ENCODE results near the gene OAF. TPM values are rescaled to one million over a fixed set of nuclear protein-coding genes. Genes with fewer than 3 reads are reported as not detected.

OAF gene
- total and polyA plus RNA-seq, 9 of the 15 experiments (the other 6 are each of a cell fraction or from before 2014, with no cell fraction given): 1.1 to 21.6 (median 7.5) TPM

DNA sequence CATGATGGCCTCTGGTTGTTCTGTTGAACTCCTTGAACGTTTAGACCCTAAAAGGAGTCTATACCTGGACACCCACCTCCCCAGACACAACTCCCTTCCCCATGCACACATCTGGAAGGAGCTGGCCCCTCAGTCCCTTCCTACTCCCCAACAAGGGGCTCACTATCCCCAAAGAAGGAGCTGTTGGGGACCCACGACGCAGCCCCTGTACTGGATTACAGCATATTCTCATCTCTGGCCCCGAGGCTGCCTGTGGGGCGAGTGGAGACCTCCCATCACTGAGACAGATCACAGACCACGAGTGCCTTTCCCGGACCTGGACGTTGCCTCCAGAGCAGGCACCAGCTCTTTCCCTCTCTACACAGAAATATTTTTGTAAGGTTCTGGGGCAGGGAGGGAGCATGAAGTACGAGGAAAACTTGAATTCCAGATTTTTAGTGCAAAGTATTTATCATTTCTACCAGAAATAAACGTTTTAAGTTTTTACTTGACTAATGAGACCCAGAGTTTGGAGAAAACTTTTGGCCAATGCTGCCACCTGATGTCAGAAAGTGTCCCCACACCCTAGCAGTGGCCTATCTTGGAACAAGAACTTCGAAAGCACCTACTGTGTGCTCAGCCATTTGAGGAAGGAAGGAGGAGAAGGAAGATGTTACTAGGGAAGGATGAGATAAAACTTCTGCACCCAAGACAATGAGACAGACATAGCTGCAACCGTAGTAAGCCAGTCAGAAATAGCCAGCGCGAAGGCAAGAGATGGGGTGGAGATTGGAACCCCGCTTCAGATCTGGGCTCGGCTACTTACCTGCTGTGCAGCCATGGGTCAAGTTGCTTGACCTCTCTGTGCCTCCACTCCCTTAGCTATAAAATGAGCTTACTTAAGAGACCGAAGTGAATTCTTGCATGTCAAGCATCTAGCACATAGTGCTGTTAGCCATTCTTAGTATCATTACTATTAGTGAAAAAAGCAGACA lies 18.9 kb downstream of the OAF start (continued):
- TF ChIP-seq GTF2E2 (tag; IDR thresholded peaks at IDR 0.05) (no peak), SMARCB1 (IDR thresholded peaks at IDR 0.05; ENCODE audit: insufficient read length, low read depth) (no peak), KLF6 (CRISPR knock-in tag; IDR thresholded peaks at IDR 0.05; ENCODE audit: borderline replicate concordance) (no peak), YBX1 (IDR thresholded peaks at IDR 0.05) (no peak), RNF2 (IDR thresholded peaks at IDR 0.05) (no peak), FOS (IDR thresholded peaks at IDR 0.05; ENCODE audit: extremely low read depth, insufficient read length) (no peak), TBP (optimal IDR thresholded peaks at IDR 0.05; ENCODE audit: low read depth, low read length) (no peak), CTCF (IDR thresholded peaks at IDR 0.05 in 2 of 3, conservative IDR thresholded peaks at IDR 0.05 in 1 of 3; ENCODE audit: insufficient read depth in 2 of 3, low read depth in 1 of 3, low read length in 3 of 3) (peak; percentile 66 to 73 (median 70)), E2F3 (CRISPR knock-in tag; IDR thresholded peaks at IDR 0.05) (no peak), NR2C2 (CRISPR knock-in tag; IDR thresholded peaks at IDR 0.05) (no peak), NR2C2 (tag; IDR thresholded peaks at IDR 0.05) (no peak), KLF13 (tag; IDR thresholded peaks at IDR 0.05; ENCODE audit: borderline replicate concordance, low read depth) (no peak)
- TF ChIP-seq, protein P1, sequence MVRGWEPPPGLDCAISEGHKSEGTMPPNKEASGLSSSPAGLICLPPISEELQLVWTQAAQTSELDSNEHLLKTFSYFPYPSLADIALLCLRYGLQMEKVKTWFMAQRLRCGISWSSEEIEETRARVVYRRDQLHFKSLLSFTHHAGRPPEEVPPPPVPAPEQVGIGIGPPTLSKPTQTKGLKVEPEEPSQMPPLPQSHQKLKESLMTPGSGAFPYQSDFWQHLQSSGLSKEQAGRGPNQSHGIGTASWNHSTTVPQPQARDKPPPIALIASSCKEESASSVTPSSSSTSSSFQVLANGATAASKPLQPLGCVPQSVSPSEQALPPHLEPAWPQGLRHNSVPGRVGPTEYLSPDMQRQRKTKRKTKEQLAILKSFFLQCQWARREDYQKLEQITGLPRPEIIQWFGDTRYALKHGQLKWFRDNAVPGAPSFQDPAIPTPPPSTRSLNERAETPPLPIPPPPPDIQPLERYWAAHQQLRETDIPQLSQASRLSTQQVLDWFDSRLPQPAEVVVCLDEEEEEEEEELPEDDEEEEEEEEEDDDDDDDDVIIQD (CRISPR knock-in tag; IDR thresholded peaks at IDR 0.05): no peak
- TF ChIP-seq, protein P2, sequence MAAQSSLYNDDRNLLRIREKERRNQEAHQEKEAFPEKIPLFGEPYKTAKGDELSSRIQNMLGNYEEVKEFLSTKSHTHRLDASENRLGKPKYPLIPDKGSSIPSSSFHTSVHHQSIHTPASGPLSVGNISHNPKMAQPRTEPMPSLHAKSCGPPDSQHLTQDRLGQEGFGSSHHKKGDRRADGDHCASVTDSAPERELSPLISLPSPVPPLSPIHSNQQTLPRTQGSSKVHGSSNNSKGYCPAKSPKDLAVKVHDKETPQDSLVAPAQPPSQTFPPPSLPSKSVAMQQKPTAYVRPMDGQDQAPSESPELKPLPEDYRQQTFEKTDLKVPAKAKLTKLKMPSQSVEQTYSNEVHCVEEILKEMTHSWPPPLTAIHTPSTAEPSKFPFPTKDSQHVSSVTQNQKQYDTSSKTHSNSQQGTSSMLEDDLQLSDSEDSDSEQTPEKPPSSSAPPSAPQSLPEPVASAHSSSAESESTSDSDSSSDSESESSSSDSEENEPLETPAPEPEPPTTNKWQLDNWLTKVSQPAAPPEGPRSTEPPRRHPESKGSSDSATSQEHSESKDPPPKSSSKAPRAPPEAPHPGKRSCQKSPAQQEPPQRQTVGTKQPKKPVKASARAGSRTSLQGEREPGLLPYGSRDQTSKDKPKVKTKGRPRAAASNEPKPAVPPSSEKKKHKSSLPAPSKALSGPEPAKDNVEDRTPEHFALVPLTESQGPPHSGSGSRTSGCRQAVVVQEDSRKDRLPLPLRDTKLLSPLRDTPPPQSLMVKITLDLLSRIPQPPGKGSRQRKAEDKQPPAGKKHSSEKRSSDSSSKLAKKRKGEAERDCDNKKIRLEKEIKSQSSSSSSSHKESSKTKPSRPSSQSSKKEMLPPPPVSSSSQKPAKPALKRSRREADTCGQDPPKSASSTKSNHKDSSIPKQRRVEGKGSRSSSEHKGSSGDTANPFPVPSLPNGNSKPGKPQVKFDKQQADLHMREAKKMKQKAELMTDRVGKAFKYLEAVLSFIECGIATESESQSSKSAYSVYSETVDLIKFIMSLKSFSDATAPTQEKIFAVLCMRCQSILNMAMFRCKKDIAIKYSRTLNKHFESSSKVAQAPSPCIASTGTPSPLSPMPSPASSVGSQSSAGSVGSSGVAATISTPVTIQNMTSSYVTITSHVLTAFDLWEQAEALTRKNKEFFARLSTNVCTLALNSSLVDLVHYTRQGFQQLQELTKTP (IDR thresholded peaks at IDR 0.05; ENCODE audit: low read depth in 1 of 2, partially characterized antibody in 2 of 2): no peak
- TF ChIP-seq, protein P3, sequence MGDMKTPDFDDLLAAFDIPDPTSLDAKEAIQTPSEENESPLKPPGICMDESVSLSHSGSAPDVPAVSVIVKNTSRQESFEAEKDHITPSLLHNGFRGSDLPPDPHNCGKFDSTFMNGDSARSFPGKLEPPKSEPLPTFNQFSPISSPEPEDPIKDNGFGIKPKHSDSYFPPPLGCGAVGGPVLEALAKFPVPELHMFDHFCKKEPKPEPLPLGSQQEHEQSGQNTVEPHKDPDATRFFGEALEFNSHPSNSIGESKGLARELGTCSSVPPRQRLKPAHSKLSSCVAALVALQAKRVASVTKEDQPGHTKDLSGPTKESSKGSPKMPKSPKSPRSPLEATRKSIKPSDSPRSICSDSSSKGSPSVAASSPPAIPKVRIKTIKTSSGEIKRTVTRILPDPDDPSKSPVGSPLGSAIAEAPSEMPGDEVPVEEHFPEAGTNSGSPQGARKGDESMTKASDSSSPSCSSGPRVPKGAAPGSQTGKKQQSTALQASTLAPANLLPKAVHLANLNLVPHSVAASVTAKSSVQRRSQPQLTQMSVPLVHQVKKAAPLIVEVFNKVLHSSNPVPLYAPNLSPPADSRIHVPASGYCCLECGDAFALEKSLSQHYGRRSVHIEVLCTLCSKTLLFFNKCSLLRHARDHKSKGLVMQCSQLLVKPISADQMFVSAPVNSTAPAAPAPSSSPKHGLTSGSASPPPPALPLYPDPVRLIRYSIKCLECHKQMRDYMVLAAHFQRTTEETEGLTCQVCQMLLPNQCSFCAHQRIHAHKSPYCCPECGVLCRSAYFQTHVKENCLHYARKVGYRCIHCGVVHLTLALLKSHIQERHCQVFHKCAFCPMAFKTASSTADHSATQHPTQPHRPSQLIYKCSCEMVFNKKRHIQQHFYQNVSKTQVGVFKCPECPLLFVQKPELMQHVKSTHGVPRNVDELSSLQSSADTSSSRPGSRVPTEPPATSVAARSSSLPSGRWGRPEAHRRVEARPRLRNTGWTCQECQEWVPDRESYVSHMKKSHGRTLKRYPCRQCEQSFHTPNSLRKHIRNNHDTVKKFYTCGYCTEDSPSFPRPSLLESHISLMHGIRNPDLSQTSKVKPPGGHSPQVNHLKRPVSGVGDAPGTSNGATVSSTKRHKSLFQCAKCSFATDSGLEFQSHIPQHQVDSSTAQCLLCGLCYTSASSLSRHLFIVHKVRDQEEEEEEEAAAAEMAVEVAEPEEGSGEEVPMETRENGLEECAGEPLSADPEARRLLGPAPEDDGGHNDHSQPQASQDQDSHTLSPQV (IDR thresholded peaks at IDR 0.05): no peak

Data from K562 (cell line).